NCI-H1436 (cell line): ENCODE data around the gene SFPQ.
"Not testable (repeated sequence)": the region's sequence is repeated elsewhere in the genome, so short reads cannot be mapped to it uniquely, and the experiment has no call there.

ENCODE experiments used
- DNase-seq: peaks from one replicate; lab custom pipeline; 2025; lab: John Stamatoyannopoulos, UW

Gene SFPQ

DNA sequence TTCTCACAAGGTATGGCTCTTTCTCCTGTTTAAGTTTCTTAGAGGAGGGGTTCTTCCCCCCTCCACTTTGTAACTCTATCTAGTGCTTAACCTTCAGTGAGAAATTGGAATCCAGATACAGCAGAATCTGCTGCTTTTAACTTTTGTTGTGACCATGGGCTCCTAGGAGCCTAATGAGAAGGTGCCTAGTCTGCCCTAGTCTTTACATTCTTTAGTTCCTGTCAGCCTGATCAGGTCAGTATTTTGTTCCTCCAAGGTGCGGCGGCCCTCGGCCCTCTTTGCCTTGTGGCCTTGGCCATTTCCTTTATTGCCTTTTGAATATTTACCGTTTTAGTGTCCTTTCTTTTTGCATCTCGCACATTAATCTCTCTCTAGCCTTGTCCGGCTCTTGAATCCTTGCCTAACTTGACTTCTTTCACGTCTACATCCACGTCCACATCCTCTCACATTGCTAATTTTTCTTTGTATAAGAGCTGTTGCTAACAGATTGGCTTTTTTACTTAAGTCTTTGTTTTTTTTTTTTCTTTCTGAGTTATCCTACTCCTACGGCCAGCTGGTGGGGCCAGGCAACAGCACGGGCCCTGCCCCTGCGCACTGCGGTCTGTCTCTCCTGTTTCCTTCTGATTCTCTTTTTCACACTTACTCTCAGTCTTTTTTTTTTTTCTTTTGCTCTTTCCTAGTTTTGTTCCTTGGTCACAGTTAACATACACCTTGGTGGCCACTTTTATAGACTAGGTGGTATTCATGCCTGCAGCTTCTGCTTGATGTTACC is 49.0 kb downstream of the SFPQ start:
- no peak for DNase-seq

DNA sequence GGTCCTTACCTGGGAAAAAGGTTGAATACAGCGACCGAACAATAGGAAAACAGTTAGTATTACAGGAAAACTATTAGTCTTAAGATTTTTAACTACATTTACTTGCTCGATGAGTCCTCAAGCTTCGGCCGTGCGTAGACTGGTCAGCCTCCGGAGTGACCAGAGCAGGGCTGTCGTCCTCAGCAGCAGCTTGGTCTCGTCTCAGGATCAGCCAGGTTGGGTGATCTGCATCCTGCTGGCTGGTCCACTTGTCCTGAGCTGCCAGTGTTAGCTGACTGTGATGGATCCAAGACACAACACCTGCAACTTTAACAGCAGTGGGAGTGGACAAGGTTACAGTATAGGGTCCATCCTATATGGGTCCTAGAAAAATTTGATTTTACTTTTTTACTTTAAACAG is 50.2 kb downstream of the SFPQ start:
- DNase-seq = not testable (repeated sequence)

DNA sequence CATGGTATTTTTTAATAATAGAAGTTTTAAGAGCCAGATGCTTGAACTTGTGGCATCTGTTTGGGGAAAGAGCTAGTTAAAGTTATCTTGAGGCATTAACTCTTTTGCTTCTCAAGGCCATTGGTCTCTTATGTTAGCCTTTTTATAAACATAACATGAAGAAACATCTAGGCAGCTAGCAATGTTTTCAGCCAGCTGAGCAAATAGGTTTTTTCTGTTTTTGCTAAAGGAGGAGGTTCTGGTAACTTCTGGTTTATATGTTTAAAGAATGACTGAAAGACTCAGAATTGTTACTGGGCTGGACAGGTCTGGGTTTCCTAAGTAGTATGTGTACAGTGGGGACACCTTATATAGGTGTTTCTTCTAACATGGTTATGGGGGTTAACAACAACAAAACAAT is 50.7 kb downstream of the SFPQ start:
- DNase-seq = not testable (repeated sequence)

GRCh38 chr1:35137590-35137989 is 55.4 kb downstream of the SFPQ start:
- DNase-seq = not testable (repeated sequence)

- no peak for DNase-seq
Measured at GRCh38 chr1:35136780-35137179, 56.2 kb downstream of the SFPQ start.
